Measurements from ENCODE around the gene NDC1. TPM values are rescaled to one million over a fixed set of nuclear protein-coding genes. Genes with fewer than 3 reads are reported as not detected.
"Not testable (repeated sequence)": the region's sequence is repeated elsewhere in the genome, so short reads cannot be mapped to it uniquely, and the experiment has no call there.

The NDC1 gene
- 1 to 10 TPM; 4.9 to 9.5 (median 7.0) TPM for polyA plus RNA-seq (ENCODE audit: low read depth in 6 of 6)

GRCh38 chr1:53837924-53838653 is at the start of gene NDC1:
Gene NDC1, minus strand, starts transcription at chr1:53838296. Its CDS starts 35 bp downstream, at chr1:53838261.
- peak within 1 kb of the TSS; percentile 96 to 99 (median 99) for H3K27ac Mint-ChIP-seq
- H3K36me3 Mint-ChIP-seq, result no peaks in the 10 kb centered on the region
- peaks cover 18 to 32% (median 19%) of the 10 kb centered on the region in 3 donors for H3K4me1 Mint-ChIP-seq
- DNase-seq (peak; percentile 92), ATAC-seq (ENCODE audit: low read depth in 2 of 2) (peak; percentile 86 to 88)
- no peaks in the 10 kb centered on the region for H3K27me3 Mint-ChIP-seq
- H3K4me3 Mint-ChIP-seq, result peak within 1 kb of the TSS; percentile 97 to 99 (median 98)
- peaks cover 0 to 9% (median 0%) of the 10 kb centered on the region in 7 donors for H3K9me3 Mint-ChIP-seq

GRCh38 chr1:53883600-53883999 is 45.5 kb upstream of the NDC1 start:
- DNase-seq; H3K9me3 Mint-ChIP-seq; H3K27me3 Mint-ChIP-seq; ATAC-seq (ENCODE audit: low read depth in 2 of 2): not testable (repeated sequence)
- H3K4me3 Mint-ChIP-seq, result peak overlapping the region in 1 of 8 donors; percentile 24
- peaks cover 11 to 12% of the 10 kb centered on the region in 2 donors for H3K36me3 Mint-ChIP-seq
- peak overlapping the region in 2 of 6 donors; percentile 39 to 44 for H3K27ac Mint-ChIP-seq
- peaks cover 8 to 50% (median 24%) of the 10 kb centered on the region in 3 donors for H3K4me1 Mint-ChIP-seq

- ATAC-seq (ENCODE audit: low read depth in 2 of 2); H3K9me3 Mint-ChIP-seq; H3K27me3 Mint-ChIP-seq; H3K4me3 Mint-ChIP-seq; DNase-seq: not testable (repeated sequence)
- peaks cover 4 to 34% (median 11%) of the 10 kb centered on the region in 3 donors for H3K4me1 Mint-ChIP-seq
- peak overlapping the region in 1 of 6 donors; percentile 11 for H3K27ac Mint-ChIP-seq
- peaks cover 11 to 12% of the 10 kb centered on the region in 2 donors for H3K36me3 Mint-ChIP-seq
Measured at GRCh38 chr1:53881853-53882252, 43.8 kb upstream of the NDC1 start.

- ATAC-seq (ENCODE audit: low read depth in 2 of 2) (no peak), DNase-seq (peak; percentile 34)
- Mint-ChIP-seq H3K4me1 (peaks cover 0 to 14% (median 2%) of the 10 kb centered on the region in 3 donors), H3K9me3 (peaks cover 0 to 3% (median 0%) of the 10 kb centered on the region in 7 donors), H3K27ac (no peak overlapping the region), H3K36me3 (peaks cover 23% of the 10 kb centered on the region in 2 donors), H3K27me3 (no peaks in the 10 kb centered on the region), H3K4me3 (no peak overlapping the region)
Measured at GRCh38 chr1:53878492-53879105, 40.5 kb upstream of the NDC1 start.

GRCh38 chr1:53875150-53875549 is 37.1 kb upstream of the NDC1 start:
- not testable (repeated sequence) for DNase-seq; ATAC-seq (ENCODE audit: low read depth in 2 of 2); H3K9me3 Mint-ChIP-seq; H3K27ac Mint-ChIP-seq; H3K4me1 Mint-ChIP-seq; H3K27me3 Mint-ChIP-seq; H3K4me3 Mint-ChIP-seq
- H3K36me3 Mint-ChIP-seq, result peaks cover 11 to 16% of the 10 kb centered on the region in 2 donors

GRCh38 chr1:53871773-53872484 is 33.8 kb upstream of the NDC1 start:
- no peak overlapping the region for H3K4me3 Mint-ChIP-seq
- H3K27me3 Mint-ChIP-seq, result no peaks in the 10 kb centered on the region
- H3K9me3 Mint-ChIP-seq, result no peaks in the 10 kb centered on the region
- DNase-seq, result no peak
- H3K4me1 Mint-ChIP-seq, result peaks cover 7 to 8% (median 8%) of the 10 kb centered on the region in 3 donors
- no peak for ATAC-seq (ENCODE audit: low read depth in 2 of 2)
- H3K27ac Mint-ChIP-seq, result peak overlapping the region in 1 of 6 donors; percentile 19
- peaks cover 16 to 18% of the 10 kb centered on the region in 2 donors for H3K36me3 Mint-ChIP-seq

GRCh38 chr1:53871221-53871620 is 33.1 kb upstream of the NDC1 start:
- H3K27ac Mint-ChIP-seq, result no peak overlapping the region
- H3K36me3 Mint-ChIP-seq, result peaks cover 10 to 13% of the 10 kb centered on the region in 2 donors
- peaks cover 7 to 8% (median 8%) of the 10 kb centered on the region in 3 donors for H3K4me1 Mint-ChIP-seq
- ATAC-seq (ENCODE audit: low read depth in 2 of 2) (no peak), DNase-seq (no peak)
- H3K27me3 Mint-ChIP-seq, result no peaks in the 10 kb centered on the region
- H3K9me3 Mint-ChIP-seq, result no peaks in the 10 kb centered on the region
- H3K4me3 Mint-ChIP-seq, result no peak overlapping the region

GRCh38 chr1:53869454-53870117 is 31.5 kb upstream of the NDC1 start:
- Mint-ChIP-seq H3K27me3 (no peaks in the 10 kb centered on the region), H3K27ac (peak overlapping the region; percentile 4 to 73 (median 47))

GRCh38 chr1:53868565-53868964 is 30.5 kb upstream of the NDC1 start:
- DNase-seq (no peak), ATAC-seq (ENCODE audit: low read depth in 2 of 2) (no peak)
- H3K27ac Mint-ChIP-seq, result peak overlapping the region in 1 of 6 donors; percentile 33
- H3K4me1 Mint-ChIP-seq, result peaks cover 7 to 8% (median 8%) of the 10 kb centered on the region in 3 donors
- H3K4me3 Mint-ChIP-seq, result no peak overlapping the region
- H3K36me3 Mint-ChIP-seq, result peaks cover 4 to 7% of the 10 kb centered on the region in 2 donors
- no peaks in the 10 kb centered on the region for H3K9me3 Mint-ChIP-seq
- H3K27me3 Mint-ChIP-seq, result no peaks in the 10 kb centered on the region

More at GRCh38 chr1:53869454-53870117, 31.5 kb upstream of the NDC1 start:
- ATAC-seq (ENCODE audit: low read depth in 2 of 2), result peak; percentile 99
- H3K4me3 Mint-ChIP-seq, result peak overlapping the region in 1 of 8 donors; percentile 29
- DNase-seq, result peak; percentile 32
- no peaks in the 10 kb centered on the region for H3K9me3 Mint-ChIP-seq
- H3K4me1 Mint-ChIP-seq, result peaks cover 7 to 8% (median 8%) of the 10 kb centered on the region in 3 donors
- peaks cover 4 to 7% of the 10 kb centered on the region in 2 donors for H3K36me3 Mint-ChIP-seq

- no peak overlapping the region for H3K4me3 Mint-ChIP-seq
- peaks cover 7 to 8% of the 10 kb centered on the region in 2 donors for H3K36me3 Mint-ChIP-seq
- no peaks in the 10 kb centered on the region for H3K27me3 Mint-ChIP-seq
- ATAC-seq (ENCODE audit: low read depth in 2 of 2) (no peak), DNase-seq (no peak)
- peaks cover 17 to 21% (median 19%) of the 10 kb centered on the region in 3 donors for H3K4me1 Mint-ChIP-seq
- peak overlapping the region in 4 of 6 donors; percentile 1 to 61 (median 32) for H3K27ac Mint-ChIP-seq
- H3K9me3 Mint-ChIP-seq, result no peaks in the 10 kb centered on the region
Measured at GRCh38 chr1:53862507-53862906, 24.4 kb upstream of the NDC1 start.

GRCh38 chr1:53860967-53861411 is 22.9 kb upstream of the NDC1 start:
- H3K36me3 Mint-ChIP-seq, result peaks cover 7 to 14% of the 10 kb centered on the region in 2 donors
- peak overlapping the region in 1 of 6 donors; percentile 61 for H3K27ac Mint-ChIP-seq
- H3K9me3 Mint-ChIP-seq, result no peaks in the 10 kb centered on the region
- peaks cover 17 to 21% (median 19%) of the 10 kb centered on the region in 3 donors for H3K4me1 Mint-ChIP-seq
- DNase-seq (peak; percentile 43), ATAC-seq (ENCODE audit: low read depth in 2 of 2) (peak; percentile 50 to 73)
- H3K4me3 Mint-ChIP-seq, result no peak overlapping the region
- no peaks in the 10 kb centered on the region for H3K27me3 Mint-ChIP-seq

- H3K27ac Mint-ChIP-seq, result peak overlapping the region in 2 of 6 donors; percentile 37 to 67
- no peak overlapping the region for H3K4me3 Mint-ChIP-seq
- no peaks in the 10 kb centered on the region for H3K27me3 Mint-ChIP-seq
- H3K4me1 Mint-ChIP-seq, result no peaks in the 10 kb centered on the region
- H3K9me3 Mint-ChIP-seq, result no peaks in the 10 kb centered on the region
- ATAC-seq (ENCODE audit: low read depth in 2 of 2), result no peak
- no peak for DNase-seq
- H3K36me3 Mint-ChIP-seq, result peaks cover 27 to 49% of the 10 kb centered on the region in 2 donors
Measured at GRCh38 chr1:53851571-53852285, 13.6 kb upstream of the NDC1 start.
